Central memory CD4-positive, alpha-beta T cell (primary cell): ENCODE results near the gene PROSER2.

ENCODE experiments used
- DNase-seq: peaks from one replicate; pipeline ENCODE4 v3.0.0; 2022

The PROSER2 gene

DNA sequence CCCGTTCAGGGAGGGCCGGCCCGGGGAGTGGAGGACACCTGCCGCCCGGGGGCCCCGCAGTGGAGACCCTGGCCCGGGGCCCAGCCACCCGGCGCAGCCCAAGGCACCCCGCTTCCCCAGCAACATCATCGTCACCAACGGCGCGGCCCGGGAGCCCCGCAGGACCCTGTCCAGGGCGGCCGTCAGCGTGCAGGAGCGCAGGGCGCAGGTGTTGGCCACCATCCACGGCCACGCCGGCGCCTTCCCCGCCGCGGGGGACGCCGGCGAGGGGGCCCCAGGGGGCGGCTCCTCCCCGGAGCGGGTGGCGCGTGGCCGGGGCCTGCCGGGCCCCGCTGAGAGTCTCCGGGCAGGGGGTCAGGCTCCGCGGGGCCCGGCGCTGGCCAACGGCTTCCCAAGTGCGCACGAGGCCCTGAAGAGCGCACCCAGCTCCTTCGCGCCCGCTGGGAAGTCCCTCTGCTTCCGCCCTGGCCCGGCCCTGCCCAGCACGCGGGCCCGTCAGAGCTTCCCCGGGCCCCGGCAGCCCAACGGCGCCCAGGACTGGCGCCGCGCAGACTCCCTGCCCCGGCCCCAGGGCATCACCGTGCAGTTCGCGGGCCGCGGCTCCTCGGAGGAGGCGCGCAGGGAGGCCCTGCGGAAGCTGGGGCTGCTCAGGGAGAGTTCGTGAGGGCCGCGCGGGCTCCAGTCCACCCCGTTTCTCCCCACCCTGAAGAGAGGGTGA is 46.7 kb downstream of the PROSER2 start:
- no peak for DNase-seq

- DNase-seq = no peak
Observed at GRCh38 chr10:11870461-11870780, 47.3 kb downstream of the PROSER2 start.

DNA sequence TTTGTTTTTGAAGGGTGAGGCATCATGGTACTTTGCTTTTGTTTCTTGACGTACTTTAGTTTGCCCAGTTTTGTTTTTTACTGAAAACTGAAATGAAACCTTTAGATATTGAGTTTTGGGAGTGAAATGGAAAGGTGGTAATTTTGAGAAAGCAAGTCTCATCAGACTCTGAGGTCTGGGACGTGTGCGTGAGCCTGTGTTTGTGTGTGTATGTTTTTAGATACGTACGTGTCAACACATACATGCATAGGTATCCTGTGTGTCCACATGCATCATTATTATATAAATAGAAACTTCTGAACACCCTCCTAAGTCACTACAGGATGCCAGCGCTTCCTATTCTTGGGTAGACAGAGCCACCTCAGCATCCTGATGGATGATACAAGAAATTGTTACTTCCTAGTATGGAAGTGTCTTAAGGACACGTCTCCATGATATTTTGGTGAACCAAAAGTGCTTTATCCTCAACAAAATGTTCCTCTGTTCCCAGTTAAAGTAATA is 47.8 kb downstream of the PROSER2 start:
- no peak for DNase-seq

DNA sequence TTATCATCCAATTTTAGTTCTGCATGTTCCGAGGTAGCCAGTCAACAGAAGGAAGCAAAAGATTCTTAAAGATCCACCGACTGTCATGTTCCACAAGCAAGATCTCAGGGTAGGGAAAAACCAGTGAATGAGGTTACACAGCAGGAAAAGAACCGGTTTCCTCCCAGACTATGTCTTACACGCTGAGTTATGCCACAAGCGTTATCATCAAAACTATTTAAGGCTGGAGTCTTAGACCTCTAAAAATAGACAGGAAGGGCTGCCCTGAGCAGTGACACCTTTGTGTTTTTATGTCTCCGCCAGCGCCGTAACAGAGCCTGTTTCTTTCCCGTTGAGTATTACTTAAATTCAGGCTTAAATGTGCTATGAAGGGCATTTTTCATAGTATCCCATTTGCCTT is 48.3 kb downstream of the PROSER2 start:
- no peak for DNase-seq

GRCh38 chr10:11874568-11875493 is 51.7 kb downstream of the PROSER2 start:
- DNase-seq = no peak

DNA sequence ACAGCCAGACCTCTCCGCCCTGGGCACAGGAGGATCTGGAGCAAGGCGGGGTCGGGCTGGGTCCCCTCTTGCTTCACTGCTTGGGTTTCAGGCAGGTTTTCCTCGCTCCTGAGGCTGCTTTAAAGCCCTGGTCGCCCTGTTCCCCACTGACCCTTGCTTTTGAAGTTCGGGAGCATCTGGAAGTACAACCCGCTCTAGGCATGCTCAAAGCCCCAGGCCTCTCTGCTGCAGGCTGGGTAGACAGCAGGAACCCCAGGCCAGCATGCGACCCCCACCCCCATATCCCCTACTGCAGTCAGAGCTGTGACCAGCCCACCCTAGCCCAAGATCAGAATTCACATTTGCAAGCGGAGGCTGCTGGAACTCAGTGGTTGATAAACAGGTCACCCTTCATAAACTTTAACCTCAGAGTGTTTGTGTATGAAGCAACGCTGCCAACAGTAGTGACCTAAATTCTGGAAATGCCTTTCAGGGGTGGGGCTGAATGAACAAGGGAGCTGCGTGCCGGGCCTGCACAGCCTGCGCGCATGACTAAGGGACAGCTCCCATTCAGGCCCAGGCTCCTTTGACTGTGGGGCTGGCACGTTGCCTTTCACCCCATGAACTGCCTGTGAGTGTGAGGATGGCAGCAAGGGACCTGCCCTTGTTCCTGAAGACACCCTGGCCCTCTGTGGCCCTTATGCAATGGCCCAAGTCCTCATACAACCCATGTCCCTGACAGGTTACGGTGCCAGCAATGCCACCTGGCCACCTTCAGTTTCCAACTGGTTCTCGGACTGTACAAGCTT is 52.5 kb downstream of the PROSER2 start:
- no peak for DNase-seq

GRCh38 chr10:11876324-11876723 is 53.2 kb downstream of the PROSER2 start:
- no peak for DNase-seq

GRCh38 chr10:11876805-11877590 is 53.8 kb downstream of the PROSER2 start:
- DNase-seq = no peak

DNA sequence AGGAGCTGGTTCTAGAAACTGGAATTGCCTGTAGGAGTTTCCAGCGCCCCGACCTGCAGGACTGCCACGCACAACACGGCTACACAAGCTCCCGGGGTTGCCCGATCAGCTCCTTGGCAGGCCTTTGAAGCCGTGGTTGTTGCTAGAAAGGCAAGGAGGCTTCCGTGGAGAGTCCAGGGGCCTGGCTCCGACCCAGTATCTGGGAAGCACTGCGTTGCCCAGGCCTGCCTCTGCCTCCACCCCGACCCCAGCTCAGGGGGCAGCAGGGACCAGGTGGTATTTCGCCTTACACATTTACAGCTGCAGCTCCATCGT is 54.4 kb downstream of the PROSER2 start:
- no peak for DNase-seq

DNA sequence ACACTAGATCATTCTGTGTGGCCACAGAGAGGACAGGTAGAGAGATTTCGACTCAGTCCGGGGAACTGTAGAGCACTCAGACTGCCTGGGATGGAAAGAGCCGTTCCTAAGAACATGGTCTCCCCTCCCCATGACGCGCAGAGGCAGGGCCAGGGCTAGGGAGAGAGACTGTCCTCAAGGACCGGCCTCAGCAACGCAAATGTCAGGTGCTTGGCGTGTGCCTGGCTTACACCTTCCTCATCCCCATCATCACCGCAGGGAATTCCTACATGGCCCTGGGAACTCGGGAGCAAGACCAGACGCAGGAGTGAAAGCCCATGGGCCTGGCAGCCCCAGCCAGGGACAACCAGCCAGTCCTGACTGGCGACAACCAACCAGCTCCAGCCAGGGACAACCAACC is 55.6 kb downstream of the PROSER2 start:
- no peak for DNase-seq

DNA sequence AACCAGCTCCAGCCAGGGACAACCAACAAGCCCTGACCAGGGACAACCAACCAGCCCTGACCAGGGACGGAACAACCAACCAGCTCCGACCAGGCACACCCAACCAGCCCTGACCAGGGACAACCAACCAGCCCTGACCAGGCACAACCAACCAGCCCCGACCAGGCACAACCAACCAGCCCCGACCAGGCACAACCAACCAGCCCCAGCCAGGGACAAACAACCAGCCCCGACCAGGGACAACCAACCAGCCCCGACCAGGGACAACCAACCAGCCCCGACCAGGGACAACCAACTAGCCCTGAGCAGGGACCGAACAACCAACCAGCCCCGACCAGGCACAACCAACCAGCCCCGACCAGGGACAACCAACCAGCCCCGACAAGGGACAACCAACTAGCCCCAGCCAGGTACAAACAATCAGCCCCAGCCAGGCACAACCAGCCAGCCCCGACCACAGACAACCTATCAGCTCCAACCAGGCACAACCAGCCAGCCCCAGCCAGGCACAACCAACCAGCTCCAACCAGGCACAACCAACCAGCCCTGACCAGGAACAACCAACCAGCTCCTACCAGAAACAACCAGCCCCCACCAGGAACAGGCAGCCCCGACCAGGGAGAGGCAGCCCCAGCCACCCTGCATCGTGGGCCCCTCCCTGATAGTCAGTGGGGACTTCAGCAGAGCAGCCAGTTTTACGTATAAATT is 56.4 kb downstream of the PROSER2 start:
- no peak for DNase-seq

- DNase-seq = no peak
Observed at GRCh38 chr10:11880151-11881029, 57.2 kb downstream of the PROSER2 start.

DNA sequence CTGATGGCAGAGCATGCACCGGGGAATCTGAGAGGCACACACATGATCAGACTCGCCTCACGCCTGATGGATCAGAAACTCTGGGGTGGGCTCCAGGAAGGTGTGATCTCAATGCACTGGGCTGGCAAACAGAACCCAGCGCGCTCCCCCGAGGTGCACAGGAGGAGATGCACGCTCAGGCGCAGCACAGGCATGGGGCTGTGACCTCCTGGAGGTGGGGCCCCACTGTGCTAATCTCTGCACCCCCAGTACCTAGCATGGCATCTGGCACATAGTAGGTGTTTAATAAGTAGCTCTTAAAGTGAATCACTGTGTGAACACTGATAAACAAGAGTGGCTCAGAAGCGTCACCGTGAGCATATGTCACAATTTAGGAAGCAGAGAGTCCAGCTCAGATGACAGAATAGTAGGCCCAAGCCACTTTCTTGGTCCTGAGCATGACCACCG is 57.9 kb downstream of the PROSER2 start:
- DNase-seq = no peak

- DNase-seq = no peak
Observed at GRCh38 chr10:11881477-11882417, 58.6 kb downstream of the PROSER2 start.

DNA sequence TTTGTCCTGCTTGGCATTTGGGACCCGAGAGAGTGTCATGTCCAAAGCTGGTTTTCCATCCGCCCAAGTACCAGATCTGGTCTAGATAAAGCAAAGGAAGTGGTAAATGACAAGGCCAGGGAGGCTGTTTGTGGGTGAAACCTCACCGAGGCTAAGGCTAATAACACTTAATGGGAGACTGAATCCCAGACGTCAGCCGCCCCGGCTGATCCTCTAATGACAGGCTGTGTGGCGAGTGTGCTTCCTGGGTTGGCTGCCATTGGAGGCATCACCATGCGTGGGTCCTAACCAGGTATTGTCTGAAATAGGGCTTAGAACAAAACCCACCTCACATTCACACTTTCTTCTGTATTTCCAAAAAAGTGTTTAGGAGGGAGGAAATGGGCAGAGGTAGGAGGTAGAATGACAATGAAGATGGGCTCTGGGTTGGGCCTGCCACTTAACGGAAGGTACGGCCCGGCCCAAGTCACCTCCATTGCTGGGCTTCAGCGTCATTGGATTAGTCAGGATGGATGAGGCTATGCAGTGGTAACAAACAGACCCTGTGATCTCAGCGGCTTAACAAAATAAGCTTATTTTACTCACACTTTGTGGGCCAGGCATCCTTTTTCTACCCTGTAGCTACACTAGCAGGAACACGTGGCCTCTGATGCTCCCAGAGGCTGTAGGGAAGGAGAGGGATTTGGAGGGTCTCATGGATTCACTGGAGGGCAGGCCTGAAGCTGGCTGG is 59.7 kb downstream of the PROSER2 start:
- DNase-seq = no peak

DNA sequence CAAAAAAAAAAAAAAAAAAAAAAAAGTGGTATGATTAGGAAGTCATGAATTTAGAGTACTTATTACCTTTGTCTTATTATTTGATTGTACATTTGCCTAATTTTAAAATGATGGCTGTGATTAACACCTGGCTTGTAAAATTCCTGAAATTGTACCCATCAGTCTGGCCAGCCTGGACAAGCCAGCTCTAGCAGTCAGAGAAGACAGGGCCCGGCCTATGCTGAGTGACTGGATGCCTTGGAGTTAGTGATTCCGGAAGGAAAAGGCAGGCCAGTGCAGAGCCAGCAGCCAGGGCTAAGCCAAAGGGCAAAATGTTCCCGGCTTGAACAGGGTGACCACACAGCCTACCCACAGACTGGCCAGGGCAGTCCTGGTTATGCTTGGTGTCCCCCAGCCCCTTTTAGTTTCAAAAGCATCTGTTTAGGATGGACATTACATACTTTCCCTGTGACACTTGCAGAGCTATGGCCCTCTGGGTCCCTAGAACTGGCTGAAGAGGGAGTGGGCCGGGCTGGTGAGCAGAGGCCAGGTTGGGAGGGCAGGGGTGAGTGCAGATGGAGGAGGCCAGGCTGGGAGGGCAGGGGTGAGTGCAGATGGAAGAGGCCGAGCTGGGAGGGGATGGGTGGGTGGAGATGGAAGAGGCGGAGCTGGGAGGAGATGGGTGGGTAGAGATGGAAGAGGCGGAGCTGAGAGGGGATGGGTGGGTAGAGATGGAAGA is 61.7 kb downstream of the PROSER2 start:
- no peak for DNase-seq

GRCh38 chr10:11885437-11886137 is 62.4 kb downstream of the PROSER2 start:
- DNase-seq = no peak

DNA sequence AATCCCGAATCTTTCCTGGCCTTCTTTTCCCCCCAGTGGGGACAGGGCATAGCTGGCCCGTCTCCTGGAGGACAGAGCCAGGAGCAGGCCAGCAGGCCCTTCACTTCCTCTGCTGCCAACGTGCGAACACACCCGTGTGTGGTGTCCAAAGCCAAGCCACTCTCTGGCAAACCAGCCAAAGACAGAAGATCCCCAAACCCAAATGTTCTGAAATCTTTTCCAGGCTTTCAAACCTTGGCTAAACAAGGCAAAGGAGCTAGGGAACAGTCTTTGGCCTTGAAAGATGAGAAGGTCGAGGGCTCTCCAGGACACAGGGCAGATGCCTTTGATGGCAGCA is 63.0 kb downstream of the PROSER2 start:
- DNase-seq = no peak
